ENCODE data around the gene TADA1. TPM values are rescaled to one million over a fixed set of nuclear protein-coding genes. Genes with fewer than 3 reads are reported as not detected.
A peak's percentile ranks its signal among the peaks of the same experiment; 100 is the strongest.

The TADA1 gene, protein sequence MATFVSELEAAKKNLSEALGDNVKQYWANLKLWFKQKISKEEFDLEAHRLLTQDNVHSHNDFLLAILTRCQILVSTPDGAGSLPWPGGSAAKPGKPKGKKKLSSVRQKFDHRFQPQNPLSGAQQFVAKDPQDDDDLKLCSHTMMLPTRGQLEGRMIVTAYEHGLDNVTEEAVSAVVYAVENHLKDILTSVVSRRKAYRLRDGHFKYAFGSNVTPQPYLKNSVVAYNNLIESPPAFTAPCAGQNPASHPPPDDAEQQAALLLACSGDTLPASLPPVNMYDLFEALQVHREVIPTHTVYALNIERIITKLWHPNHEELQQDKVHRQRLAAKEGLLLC
- total RNA-seq (10 to 100 TPM; 10.6 to 15.0 (median 11.5) TPM), polyA plus RNA-seq (10 to 100 TPM in 1 of 2 donors, 1 to 10 TPM in 1; 9.8 to 13.5 TPM)
- long read RNA-seq, donor 1, transcript TADA1-201 (8 exons, 2,159 nt) = major isoform, 65 of 67 reads
- long read RNA-seq, donor 1, partial matches to known transcripts = 1 of 67 reads
- long read RNA-seq, donor 1, other reads (novel, unspliced or antisense) = 1 of 67 reads
- long read RNA-seq, donor 2, transcript TADA1-201 (8 exons, 2,159 nt) = major isoform, 14 of 14 reads
- long read RNA-seq, donor 2, partial matches to known transcripts = 0 of 14 reads
- long read RNA-seq, donor 2, other reads (novel, unspliced or antisense) = 0 of 14 reads
- long read RNA-seq, donor 3, transcript TADA1-201 (8 exons, 2,159 nt) = major isoform, 25 of 28 reads
- long read RNA-seq, donor 3, partial matches to known transcripts = 0 of 28 reads
- long read RNA-seq, donor 3, other reads (novel, unspliced or antisense) = 3 of 28 reads

DNA sequence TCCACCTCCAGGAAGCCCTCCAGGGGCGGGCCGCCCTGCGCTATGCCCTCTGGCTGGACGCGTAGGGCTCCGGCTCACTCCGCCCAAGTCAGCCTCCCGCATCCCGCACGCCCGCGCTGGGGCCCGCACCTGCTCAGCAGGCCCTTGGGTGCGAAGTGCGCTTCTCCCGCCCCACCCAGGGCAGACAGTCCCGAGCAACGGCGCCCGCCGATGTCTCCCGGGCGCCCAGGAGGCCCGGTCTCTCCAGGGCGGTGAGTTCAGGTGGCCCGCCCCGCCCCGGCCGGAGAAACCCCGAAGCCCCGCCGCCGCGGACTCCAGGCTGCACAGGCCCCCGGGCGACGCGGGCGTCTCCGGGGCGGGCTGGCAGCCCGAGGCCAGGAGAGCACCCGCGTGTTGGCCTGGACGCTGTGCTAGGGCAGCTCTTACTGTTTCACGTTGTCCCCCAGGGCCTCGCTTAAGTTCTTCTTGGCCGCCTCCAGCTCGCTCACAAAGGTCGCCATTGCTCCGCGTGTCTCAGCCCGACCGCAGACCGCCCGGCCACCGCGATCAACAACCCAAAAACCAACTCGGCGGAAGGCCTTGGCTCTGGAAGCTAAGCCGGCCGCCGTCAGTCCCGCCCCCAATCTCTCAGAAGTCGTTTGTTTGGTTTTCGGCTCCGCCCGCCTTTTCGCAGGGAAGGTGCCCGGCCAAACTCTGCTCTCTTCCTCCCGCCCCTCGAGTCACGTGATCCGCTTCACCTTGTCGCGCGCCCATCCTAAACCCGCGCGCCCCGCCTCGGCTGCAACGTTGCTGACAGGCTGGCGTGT, at the start of gene TADA1:
Gene TADA1, minus strand, starts transcription at position 531 of the 806 bp plus-strand sequence. Its CDS starts 31 bp downstream, at position 500.
- peak within 1 kb of the TSS; percentile 65 for H3K4me3 ChIP-seq
- peak within 1 kb of the TSS; percentile 73 to 84 for H3K27ac ChIP-seq
- DNase-seq = peak; percentile 96 to 98 (median 97)
- no peaks in the 10 kb centered on the region for H3K27me3 ChIP-seq
- TF ChIP-seq, protein P1, sequence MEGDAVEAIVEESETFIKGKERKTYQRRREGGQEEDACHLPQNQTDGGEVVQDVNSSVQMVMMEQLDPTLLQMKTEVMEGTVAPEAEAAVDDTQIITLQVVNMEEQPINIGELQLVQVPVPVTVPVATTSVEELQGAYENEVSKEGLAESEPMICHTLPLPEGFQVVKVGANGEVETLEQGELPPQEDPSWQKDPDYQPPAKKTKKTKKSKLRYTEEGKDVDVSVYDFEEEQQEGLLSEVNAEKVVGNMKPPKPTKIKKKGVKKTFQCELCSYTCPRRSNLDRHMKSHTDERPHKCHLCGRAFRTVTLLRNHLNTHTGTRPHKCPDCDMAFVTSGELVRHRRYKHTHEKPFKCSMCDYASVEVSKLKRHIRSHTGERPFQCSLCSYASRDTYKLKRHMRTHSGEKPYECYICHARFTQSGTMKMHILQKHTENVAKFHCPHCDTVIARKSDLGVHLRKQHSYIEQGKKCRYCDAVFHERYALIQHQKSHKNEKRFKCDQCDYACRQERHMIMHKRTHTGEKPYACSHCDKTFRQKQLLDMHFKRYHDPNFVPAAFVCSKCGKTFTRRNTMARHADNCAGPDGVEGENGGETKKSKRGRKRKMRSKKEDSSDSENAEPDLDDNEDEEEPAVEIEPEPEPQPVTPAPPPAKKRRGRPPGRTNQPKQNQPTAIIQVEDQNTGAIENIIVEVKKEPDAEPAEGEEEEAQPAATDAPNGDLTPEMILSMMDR (IDR thresholded peaks at IDR 0.05) = peak in 1 of 3 donors; percentile 50
- TF ChIP-seq POLR2A (IDR thresholded peaks at IDR 0.05) (peak; percentile 22), EP300 (IDR thresholded peaks at IDR 0.05) (no peak)
- H3K4me1 ChIP-seq (ENCODE audit: insufficient read depth) = no peaks in the 10 kb centered on the region
- no peaks in the 10 kb centered on the region for H3K9me3 ChIP-seq
- 0 to 1% (median 1%) methylated on average over 57 to 84 of the region's 84 CpGs for WGBS, 3 donors
- intact Hi-C loops (cut with DNase I) = no loop called here
- H3K36me3 ChIP-seq = no peaks in the 10 kb centered on the region

DNA sequence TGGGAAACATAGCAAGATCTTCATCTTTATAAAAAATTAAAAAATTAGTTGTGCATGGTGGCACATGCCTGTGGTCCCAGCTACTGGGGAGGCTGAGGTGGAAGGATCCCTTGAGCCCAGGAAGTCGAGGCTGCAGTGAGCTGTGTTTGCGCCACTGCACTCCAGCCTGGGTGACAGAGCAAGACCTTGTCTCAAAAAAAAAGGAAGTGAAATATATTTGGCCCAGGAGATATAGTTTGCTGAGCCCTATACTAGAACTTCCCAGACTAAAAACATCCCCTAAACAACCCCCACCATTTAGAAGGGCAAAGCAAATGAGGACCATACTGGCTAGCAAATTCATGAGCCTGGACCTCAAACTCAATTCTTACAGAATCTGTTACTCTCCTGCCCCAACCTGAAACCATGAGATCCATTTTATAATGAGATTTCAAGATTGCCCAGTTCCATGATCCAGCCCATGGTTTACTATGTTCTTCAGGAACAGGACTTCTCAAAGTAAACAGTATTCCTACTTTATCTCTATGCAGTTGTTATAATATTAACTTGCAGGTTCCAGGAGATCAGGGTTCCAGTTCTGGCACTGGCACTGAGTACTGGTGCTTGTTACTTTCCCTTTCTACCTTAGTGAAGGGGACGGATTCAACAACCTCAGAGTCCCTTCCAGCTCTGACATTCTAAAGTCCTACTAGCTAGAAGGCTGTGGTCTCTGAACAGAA, 48.9 kb upstream of the TADA1 start:
- Histone ChIP-seq H3K4me1 (ENCODE audit: insufficient read depth) (peaks cover 2% of the 10 kb centered on the region), H3K36me3 (no peaks in the 10 kb centered on the region), H3K9me3 (no peaks in the 10 kb centered on the region), H3K27ac (no peak overlapping the region), H3K27me3 (no peaks in the 10 kb centered on the region), H3K4me3 (no peak overlapping the region)
- intact Hi-C loops (cut with DNase I) = no loop called here
- no peak for DNase-seq
- WGBS, 3 donors = 55 to 65% (median 62%) methylated on average over 3 of the region's 3 CpGs
- TF ChIP-seq EP300 (IDR thresholded peaks at IDR 0.05) (no peak), POLR2A (IDR thresholded peaks at IDR 0.05) (no peak)
- TF ChIP-seq, protein P1 (IDR thresholded peaks at IDR 0.05) = no peak

DNA sequence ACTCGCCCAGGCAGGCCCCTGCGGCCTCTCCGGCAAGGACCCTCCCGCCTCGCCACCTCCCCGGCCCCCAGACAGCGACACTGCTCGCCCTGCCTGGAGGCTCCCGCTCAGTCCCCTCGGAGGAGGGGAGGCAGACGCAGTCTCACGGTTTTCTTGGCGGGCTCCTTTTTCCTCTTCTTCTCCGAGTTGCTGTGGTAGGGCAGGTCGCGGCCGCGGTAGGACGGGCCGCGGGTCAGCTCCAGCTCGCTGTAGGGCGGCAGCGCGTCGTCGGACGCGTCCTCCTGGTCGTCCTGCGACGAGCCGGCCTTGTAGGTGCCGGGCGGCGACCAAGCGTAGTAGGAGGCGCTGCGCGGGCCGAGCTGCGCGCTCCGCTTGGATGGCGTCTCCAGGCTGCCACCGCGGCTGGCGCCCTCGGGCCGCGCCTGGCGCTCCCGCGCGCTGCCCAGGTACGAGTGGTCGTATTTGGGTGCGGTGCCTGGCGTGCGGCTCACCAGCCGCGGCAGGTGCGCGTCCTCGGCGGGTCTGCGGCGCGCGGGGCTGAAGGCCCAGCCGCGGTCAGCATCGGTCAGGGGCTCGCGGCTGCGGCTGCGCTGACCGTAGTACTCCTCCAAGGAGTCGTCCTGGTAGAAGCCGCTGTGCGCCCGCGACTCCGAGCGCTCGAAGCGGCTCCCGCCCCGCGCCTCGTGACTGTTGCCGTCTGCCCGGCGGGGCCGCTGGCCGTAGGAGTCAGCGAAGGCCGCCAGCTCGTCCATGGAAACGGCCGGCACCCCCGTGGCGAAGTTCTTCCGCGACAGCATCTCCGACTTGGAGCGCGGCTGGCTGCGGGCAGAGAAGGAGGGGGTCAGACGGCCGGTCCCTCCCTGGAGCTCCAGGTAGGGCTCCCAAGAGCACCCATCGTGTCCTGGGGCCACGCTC, 44.8 kb upstream of the TADA1 start:
- intact Hi-C loops (cut with DNase I) = no loop called here
- H3K27ac ChIP-seq = no peak overlapping the region
- DNase-seq = no peak
- H3K4me3 ChIP-seq = peak overlapping the region; percentile 14
- H3K4me1 ChIP-seq (ENCODE audit: insufficient read depth) = peaks cover 2% of the 10 kb centered on the region
- TF ChIP-seq, protein P1 (IDR thresholded peaks at IDR 0.05) = no peak
- no peak for TF ChIP-seq POLR2A (IDR thresholded peaks at IDR 0.05)
- no peak for TF ChIP-seq EP300 (IDR thresholded peaks at IDR 0.05)
- 3 to 21% (median 6%) methylated on average over 77 to 113 of the region's 113 CpGs for WGBS, 3 donors
- H3K9me3 ChIP-seq = no peaks in the 10 kb centered on the region
- no peaks in the 10 kb centered on the region for H3K27me3 ChIP-seq
- no peaks in the 10 kb centered on the region for H3K36me3 ChIP-seq
